HEK293 (cell line): ENCODE measurements around the gene DR1.

Source experiments
- ATF2 ChIP-seq: fragments of 450-650 bp; formaldehyde crosslinking; IDR thresholded peaks from 2 replicates; pipeline ENCODE4 v1.5.1; 2016; ENCODE audit warnings: missing biosample characterization, missing genetic modification characterization, low read depth
- CTCF ChIP-seq: fragments of 450-650 bp; formaldehyde crosslinking; IDR thresholded peaks from 2 replicates; pipeline ENCODE4 v1.5.1; 2016; ENCODE audit warnings: missing biosample characterization, missing genetic modification characterization
- ZNF768 ChIP-seq: fragments of 450-650 bp; formaldehyde crosslinking; IDR thresholded peaks from 2 replicates; pipeline ENCODE4 v1.5.1; 2018; ENCODE audit warnings: missing biosample characterization, mild to moderate bottlenecking, missing genetic modification characterization

- no peak for TF ChIP-seq CTCF (tag by site-specific recombination)
- no peak for TF ChIP-seq ATF2 (tag by site-specific recombination)
- no peak for TF ChIP-seq ZNF768 (tag by site-specific recombination)
These were observed 27.8 kb upstream of the DR1 start for GRCh38 chr1:93317943-93318342.
